IPS-18a (cell line): Measurements from ENCODE around the gene RNF148.

Experiments used
- H3K27ac ChIP-seq: one replicate; pipeline ENCODE4 v1.5.1; 2013; ENCODE audit warnings: low read length
- H3K27me3 ChIP-seq: one replicate; pipeline ENCODE4 v1.6.1; 2013; ENCODE audit warnings: mild to moderate bottlenecking, low read length; ENCODE audit not compliant: control insufficient read depth, insufficient read depth
- H3K36me3 ChIP-seq: one replicate; pipeline ENCODE4 v1.6.1; 2013; ENCODE audit warnings: low read depth, low read length; ENCODE audit not compliant: control insufficient read depth
- H3K4me1 ChIP-seq: one replicate; pipeline ENCODE4 v1.6.1; 2013; ENCODE audit warnings: low read depth, low read length; ENCODE audit not compliant: control insufficient read depth
- H3K4me3 ChIP-seq: one replicate; pipeline ENCODE4 v1.5.1; 2013; ENCODE audit warnings: low read length
- H3K9ac ChIP-seq: one replicate; pipeline ENCODE4 v1.6.1; 2013; ENCODE audit warnings: mild to moderate bottlenecking, low read length, moderate library complexity
- H3K9me3 ChIP-seq: one replicate; pipeline ENCODE4 v1.6.1; 2013; ENCODE audit warnings: low read depth, low read length; ENCODE audit not compliant: control insufficient read depth

Gene RNF148, protein sequence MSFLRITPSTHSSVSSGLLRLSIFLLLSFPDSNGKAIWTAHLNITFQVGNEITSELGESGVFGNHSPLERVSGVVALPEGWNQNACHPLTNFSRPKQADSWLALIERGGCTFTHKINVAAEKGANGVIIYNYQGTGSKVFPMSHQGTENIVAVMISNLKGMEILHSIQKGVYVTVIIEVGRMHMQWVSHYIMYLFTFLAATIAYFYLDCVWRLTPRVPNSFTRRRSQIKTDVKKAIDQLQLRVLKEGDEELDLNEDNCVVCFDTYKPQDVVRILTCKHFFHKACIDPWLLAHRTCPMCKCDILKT

DNA sequence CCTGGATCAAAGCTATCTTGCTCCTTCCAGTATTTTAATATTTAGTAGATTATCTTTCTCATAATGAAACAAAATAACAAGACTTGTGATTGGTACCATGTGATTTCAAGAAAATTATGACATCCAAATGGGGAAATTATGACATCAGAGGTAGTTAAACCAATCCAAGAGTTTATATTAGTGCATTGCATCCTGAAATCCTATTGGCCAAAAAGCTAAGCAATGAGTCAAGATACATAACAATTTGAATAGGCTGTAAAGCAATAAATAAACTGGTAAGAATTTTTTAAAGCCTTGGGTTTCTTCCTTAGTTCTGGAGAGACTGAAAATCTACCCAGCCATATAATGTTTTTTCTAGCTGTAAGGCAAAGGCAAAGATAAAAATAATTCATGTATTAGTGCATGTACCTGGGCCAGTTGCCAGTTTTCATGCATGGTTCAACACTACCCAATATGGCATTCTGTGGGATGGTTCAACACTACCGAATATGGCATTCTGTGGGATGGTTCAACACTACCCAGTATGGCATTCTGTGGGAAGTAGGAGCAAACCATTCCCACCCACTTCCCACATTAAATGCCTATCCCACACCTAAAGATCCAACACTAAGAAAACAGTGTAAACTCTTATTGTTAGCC lies at the start of gene RNF148:
Gene RNF148 (minus strand): TSS at position 51 of the 639 bp plus-strand sequence. CDS start 172 bp downstream, outside the sequence.
- Histone ChIP-seq H3K9ac (no peak within 1 kb of the TSS), H3K27ac (no peak within 1 kb of the TSS), H3K4me1 (no peaks in the 10 kb centered on the region), H3K4me3 (no peak within 1 kb of the TSS), H3K36me3 (no peaks in the 10 kb centered on the region), H3K27me3 (no peaks in the 10 kb centered on the region), H3K9me3 (no peaks in the 10 kb centered on the region)

DNA sequence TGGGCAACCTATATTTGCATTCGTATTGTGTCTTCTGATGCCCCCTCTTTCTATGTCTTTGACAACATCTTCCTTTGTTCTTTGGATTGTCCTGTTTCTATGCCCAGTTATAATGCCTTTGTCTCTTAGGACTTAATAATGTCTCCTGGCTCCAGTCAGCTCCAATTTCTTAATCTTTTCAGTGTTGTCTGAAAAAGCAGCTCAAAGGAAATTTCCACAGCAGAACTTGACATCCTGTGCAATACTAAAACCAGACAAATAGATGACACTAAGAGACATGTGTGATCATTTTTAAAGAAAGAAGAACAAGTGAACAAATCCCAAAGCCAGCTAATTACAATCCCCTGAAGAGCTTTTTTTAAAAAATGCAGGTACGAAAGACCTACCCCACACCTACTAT lies 47.7 kb upstream of the RNF148 start:
- Histone ChIP-seq H3K27me3 (no peaks in the 10 kb centered on the region), H3K4me1 (peaks cover 27% of the 10 kb centered on the region), H3K36me3 (no peaks in the 10 kb centered on the region), H3K9me3 (no peaks in the 10 kb centered on the region), H3K4me3 (no peak overlapping the region), H3K9ac (no peak overlapping the region), H3K27ac (no peak overlapping the region)

DNA sequence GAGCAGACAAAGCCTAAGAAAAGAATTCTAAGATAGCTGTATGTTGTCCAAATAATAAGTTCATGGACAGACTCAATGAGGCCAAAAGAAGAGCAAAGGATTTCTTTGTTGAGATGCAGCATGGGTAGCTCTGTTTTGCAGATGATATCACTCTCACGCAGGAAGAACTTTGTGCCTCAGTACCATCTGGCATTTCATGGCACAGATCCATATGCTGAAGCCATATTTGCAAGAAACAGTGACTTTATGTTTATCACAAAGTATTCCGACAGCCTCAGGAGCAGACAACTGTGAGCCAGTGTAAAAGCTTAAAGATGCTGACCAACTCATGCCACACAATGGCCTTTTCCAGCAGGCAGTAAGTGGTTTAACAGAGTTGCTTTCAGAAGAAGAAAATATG lies 45.5 kb upstream of the RNF148 start:
- Histone ChIP-seq H3K4me3 (no peak overlapping the region), H3K9me3 (no peaks in the 10 kb centered on the region), H3K27ac (no peak overlapping the region), H3K9ac (no peak overlapping the region), H3K27me3 (no peaks in the 10 kb centered on the region), H3K4me1 (peaks cover 28% of the 10 kb centered on the region), H3K36me3 (no peaks in the 10 kb centered on the region)

DNA sequence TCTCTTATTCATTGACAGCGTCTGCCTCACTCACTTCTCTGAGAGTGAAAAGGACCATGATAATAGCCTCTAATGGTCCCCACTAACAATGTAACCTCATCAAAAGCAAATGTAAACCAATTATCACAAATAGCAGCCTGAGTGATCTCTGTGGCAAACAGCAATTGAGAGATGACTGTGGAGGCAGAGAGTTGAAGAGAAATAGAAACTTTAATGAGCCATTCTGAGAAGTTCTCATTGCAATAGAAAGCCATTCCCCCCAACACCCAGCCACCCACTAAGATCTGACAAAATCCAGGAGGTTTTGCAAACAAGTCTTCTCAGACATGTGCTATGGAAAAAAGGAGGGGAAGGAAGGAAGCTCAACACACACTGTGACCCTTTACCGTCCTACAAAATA lies 44.2 kb upstream of the RNF148 start:
- H3K4me1 ChIP-seq: peaks cover 35% of the 10 kb centered on the region
- H3K27ac ChIP-seq: no peak overlapping the region

DNA sequence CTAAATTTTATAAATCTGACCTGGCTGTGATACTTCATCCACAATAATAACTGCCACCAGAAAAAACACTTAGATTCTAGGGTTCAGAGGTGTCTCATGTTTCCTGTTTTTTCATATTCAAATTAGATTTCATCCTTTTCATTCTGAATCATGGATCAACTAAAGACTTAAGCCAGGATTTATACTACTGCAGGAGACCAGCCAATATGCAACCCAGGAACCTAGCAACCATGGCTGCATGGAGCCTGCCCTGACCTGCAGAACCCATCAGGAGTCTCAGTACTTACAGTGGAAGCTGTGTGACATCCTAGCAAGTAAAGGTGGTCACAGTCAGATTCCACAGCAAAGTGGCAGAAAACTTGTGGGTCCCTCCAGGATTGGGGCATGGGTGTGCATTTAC lies 40.5 kb upstream of the RNF148 start:
- Histone ChIP-seq H3K4me3 (no peak overlapping the region), H3K27ac (no peak overlapping the region), H3K36me3 (no peaks in the 10 kb centered on the region)

More for the DNA sequence above, 44.2 kb upstream of the RNF148 start:
- no peak overlapping the region for H3K9ac ChIP-seq
- no peaks in the 10 kb centered on the region for H3K27me3 ChIP-seq
- H3K36me3 ChIP-seq: no peaks in the 10 kb centered on the region
- H3K4me3 ChIP-seq: peak overlapping the region; percentile 5
- H3K9me3 ChIP-seq: no peaks in the 10 kb centered on the region

DNA sequence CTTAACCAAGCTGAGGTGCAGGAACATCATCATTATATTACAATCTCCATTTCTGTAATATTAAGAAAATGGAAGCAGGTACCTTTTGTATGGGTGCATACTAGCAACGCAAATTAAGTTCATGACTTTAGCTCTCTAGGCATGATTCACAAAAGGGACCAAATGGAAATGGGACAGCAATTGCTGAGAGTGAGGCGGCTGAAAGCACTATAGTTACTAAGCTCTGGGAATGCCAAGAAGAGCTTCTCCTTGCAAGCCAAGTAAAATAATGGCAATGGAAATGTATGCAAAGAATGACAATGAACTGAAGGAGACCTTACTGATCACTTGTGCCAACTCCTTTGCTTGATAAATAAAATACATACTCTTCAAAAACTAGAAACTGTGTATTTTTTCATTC lies 36.2 kb upstream of the RNF148 start:
- H3K4me1 ChIP-seq: peaks cover 60% of the 10 kb centered on the region
- no peak overlapping the region for H3K4me3 ChIP-seq
- H3K9me3 ChIP-seq: no peaks in the 10 kb centered on the region
- no peak overlapping the region for H3K9ac ChIP-seq
- no peaks in the 10 kb centered on the region for H3K36me3 ChIP-seq
- H3K27ac ChIP-seq: no peak overlapping the region
- no peaks in the 10 kb centered on the region for H3K27me3 ChIP-seq

More for the DNA sequence above, 40.5 kb upstream of the RNF148 start:
- no peaks in the 10 kb centered on the region for H3K27me3 ChIP-seq
- no peaks in the 10 kb centered on the region for H3K9me3 ChIP-seq
- no peak overlapping the region for H3K9ac ChIP-seq
- peaks cover 42% of the 10 kb centered on the region for H3K4me1 ChIP-seq

DNA sequence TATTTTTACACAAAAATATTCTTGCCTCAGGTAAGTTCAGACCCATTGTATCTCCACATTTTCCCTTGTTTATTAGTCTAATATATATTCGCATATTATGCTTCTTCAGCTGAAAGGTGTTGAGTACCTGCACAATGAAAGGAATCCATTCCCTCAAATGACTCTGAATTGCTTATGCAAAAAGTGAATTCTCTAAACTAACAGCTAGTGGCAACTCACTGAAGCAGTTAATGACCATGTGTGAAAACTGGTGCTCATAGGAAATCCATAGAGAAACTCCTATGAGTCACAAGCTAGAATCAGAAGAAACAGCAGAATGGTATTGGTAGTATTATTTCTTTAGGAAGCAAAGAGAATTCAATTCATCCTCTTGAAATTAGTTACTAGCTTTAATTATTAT lies 33.5 kb upstream of the RNF148 start:
- Histone ChIP-seq H3K9ac (peak overlapping the region; percentile 2), H3K9me3 (no peaks in the 10 kb centered on the region), H3K27ac (peak overlapping the region; percentile 67), H3K27me3 (no peaks in the 10 kb centered on the region), H3K4me3 (peak overlapping the region; percentile 34), H3K36me3 (no peaks in the 10 kb centered on the region), H3K4me1 (peaks cover 46% of the 10 kb centered on the region)

DNA sequence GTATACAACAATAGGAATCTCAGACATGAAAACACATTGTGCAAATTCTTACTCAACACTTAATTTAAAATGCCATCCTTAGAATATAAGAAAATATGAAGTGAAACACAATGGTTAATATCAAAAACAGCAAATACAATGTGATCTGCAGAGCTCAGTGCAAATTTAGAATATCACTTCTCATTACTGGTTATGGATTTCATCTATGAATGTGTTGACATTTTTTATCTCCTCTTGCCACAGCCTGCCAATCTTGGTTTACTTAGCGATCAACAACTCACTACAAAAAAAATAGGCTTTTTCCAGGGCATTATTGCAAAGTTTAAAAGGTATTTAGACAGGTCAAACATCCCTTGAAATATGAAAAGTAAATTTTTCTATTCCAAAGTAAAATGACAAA lies 25.0 kb upstream of the RNF148 start:
- Histone ChIP-seq H3K9ac (no peak overlapping the region), H3K27ac (no peak overlapping the region)

DNA sequence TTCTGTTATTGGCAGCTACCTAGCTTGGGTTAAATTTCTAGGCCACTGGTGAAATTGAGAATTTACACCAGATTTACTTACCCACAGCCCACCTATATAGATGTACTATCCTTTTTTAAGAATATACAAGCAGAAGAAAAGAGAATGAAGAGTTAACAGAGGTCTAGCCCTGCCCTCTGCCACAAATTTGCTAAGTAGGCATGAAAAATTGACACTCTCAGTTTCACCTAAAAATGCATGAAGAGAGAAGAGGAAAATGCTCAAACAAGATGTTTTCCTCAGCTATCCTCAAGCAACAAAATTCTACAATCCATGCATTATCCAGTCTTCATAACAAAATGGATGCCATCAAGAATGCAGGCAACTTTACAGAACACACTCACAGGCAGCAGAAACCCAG lies 24.6 kb upstream of the RNF148 start:
- H3K9me3 ChIP-seq: no peaks in the 10 kb centered on the region
- no peak overlapping the region for H3K4me3 ChIP-seq
- no peaks in the 10 kb centered on the region for H3K4me1 ChIP-seq
- no peak overlapping the region for H3K27ac ChIP-seq
- no peaks in the 10 kb centered on the region for H3K27me3 ChIP-seq
- H3K9ac ChIP-seq: no peak overlapping the region
- H3K36me3 ChIP-seq: no peaks in the 10 kb centered on the region

More for the DNA sequence above, 25.0 kb upstream of the RNF148 start:
- H3K27me3 ChIP-seq: no peaks in the 10 kb centered on the region
- H3K4me3 ChIP-seq: no peak overlapping the region
- no peaks in the 10 kb centered on the region for H3K4me1 ChIP-seq
- no peaks in the 10 kb centered on the region for H3K9me3 ChIP-seq
- no peaks in the 10 kb centered on the region for H3K36me3 ChIP-seq

DNA sequence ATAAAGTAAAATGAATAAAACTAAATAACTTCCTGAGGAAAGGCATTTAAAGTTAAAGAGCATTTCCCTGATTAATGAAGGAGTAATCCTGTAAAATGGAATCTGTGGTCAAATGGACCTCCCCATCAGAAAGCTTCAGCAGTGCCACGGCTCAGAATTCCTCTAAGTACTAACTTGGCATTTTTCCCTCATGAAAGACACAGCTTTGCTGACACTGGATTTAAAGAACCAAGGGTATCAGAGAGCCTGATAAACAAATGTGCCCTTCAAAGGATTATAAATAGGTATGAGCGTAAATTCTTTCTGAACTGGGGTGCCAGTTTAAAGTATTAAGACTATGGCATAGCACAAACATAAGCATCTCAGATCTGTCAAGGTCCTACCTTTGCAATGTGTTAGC lies 24.2 kb upstream of the RNF148 start:
- Histone ChIP-seq H3K9ac (no peak overlapping the region), H3K9me3 (no peaks in the 10 kb centered on the region), H3K4me3 (no peak overlapping the region), H3K4me1 (no peaks in the 10 kb centered on the region), H3K27me3 (no peaks in the 10 kb centered on the region), H3K36me3 (no peaks in the 10 kb centered on the region), H3K27ac (no peak overlapping the region)

DNA sequence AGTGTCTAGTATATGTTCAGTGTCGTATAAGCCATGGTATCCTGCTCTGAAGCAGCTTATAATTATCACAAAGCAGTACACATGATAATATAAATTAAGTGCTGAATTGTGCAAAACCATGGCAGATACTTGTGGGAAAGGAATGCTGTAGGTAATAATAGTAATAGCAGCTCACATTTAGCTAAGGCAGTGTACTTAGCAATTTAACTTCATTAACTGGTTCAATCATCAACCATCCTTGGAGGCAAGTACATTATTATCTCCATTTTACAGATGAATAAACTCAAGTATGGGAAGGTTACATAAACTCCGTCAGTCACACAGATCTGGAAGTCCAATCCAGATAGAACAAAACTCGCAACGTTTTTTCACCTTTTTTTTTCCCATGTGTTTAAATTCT lies 21.6 kb upstream of the RNF148 start:
- Histone ChIP-seq H3K4me1 (peaks cover 1% of the 10 kb centered on the region), H3K27me3 (no peaks in the 10 kb centered on the region), H3K27ac (no peak overlapping the region), H3K9me3 (no peaks in the 10 kb centered on the region), H3K4me3 (no peak overlapping the region), H3K9ac (no peak overlapping the region), H3K36me3 (no peaks in the 10 kb centered on the region)
